Smooth muscle cell (in vitro differentiated cells): ENCODE data around the gene IGFBP1. TPM values are rescaled to one million over a fixed set of nuclear protein-coding genes. Genes with fewer than 3 reads are reported as not detected.

Source experiments
- DNase-seq: peaks from one replicate; lab custom pipeline; 2025; ENCODE audit not compliant: unreplicated experiment; lab: John Stamatoyannopoulos, UW
- H2AFZ ChIP-seq: fragments of 200-600 bp; sonication (generic); 2 replicates; pipeline ENCODE4 v1.6.0; 2016; ENCODE audit warnings: antibody characterized with exemption, low read depth, mild to moderate bottlenecking
- H3F3A ChIP-seq: fragments of 200-600 bp; sonication (generic); 2 replicates; pipeline ENCODE4 v1.6.0; 2017; ENCODE audit warnings: antibody characterized with exemption, low read depth
- H3K27ac ChIP-seq: fragments of 200-600 bp; sonication (generic); 2 replicates; pipeline ENCODE4 v1.5.1; 2016; ENCODE audit warnings: low read depth, mild to moderate bottlenecking
- H3K27me3 ChIP-seq: fragments of 200-600 bp; sonication (generic); 2 replicates; pipeline ENCODE4 v1.6.1; 2016; ENCODE audit warnings: low read depth, mild to moderate bottlenecking
- H3K36me3 ChIP-seq: fragments of 200-600 bp; sonication (generic); 2 replicates; pipeline ENCODE4 v1.5.1; 2016; ENCODE audit warnings: low read depth
- H3K4me1 ChIP-seq: fragments of 200-600 bp; sonication (generic); 2 replicates; pipeline ENCODE4 v1.5.1; 2016; ENCODE audit warnings: low read depth
- H3K4me2 ChIP-seq: fragments of 200-600 bp; sonication (generic); 2 replicates; pipeline ENCODE4 v1.6.0; 2016; ENCODE audit warnings: mild to moderate bottlenecking
- H3K4me3 ChIP-seq: fragments of 200-600 bp; sonication (generic); 2 replicates; pipeline ENCODE4 v1.5.1; 2016; ENCODE audit warnings: mild to moderate bottlenecking
- H3K79me2 ChIP-seq: fragments of 200-600 bp; sonication (generic); 2 replicates; pipeline ENCODE4 v1.6.0; 2016; ENCODE audit warnings: low read depth, mild to moderate bottlenecking
- H3K9ac ChIP-seq: fragments of 200-600 bp; sonication (generic); 2 replicates; pipeline ENCODE4 v1.6.0; 2016; ENCODE audit warnings: low read depth
- H3K9me3 ChIP-seq: fragments of 200-600 bp; sonication (generic); replicated peaks from 2 replicates; pipeline ENCODE4 v1.5.1; 2016; ENCODE audit warnings: low read depth
- H4K20me1 ChIP-seq: fragments of 200-600 bp; sonication (generic); 2 replicates; pipeline ENCODE4 v1.6.0; 2016; ENCODE audit warnings: low read depth
- WGBS: methylation state at CpG from one replicate; pipeline ENCODE4 v1.1.7; 2016; ENCODE audit warnings: low lambda C conversion rate; 5-methylcytosine and 5-hydroxymethylcytosine counted together
- polyA plus RNA-seq: library from polyadenylated mRNA; unstranded; fragments of >200 nt; fragmentation: Nextera tagmentation; extraction: Ambion mirVana; gene quantifications from 2 replicates; pipeline ENCODE4 v1.2.1, GENCODE V29; 2016
- total RNA-seq: library from RNA; depleted of rRNA; stranded (reverse); fragments of >200 nt; gene quantifications from 2 replicates; pipeline ENCODE4 v1.2.3, GENCODE V29; 2014
- TF ChIP-seq, protein P1 (sequence below): fragments of 200-600 bp; sonication (generic); IDR thresholded peaks from 2 replicates; pipeline ENCODE4 v1.5.1; 2017; ENCODE audit warnings: borderline replicate concordance, mild to moderate bottlenecking, antibody characterized with exemption; ENCODE audit not compliant: insufficient read depth, poor library complexity, severe bottlenecking

IGFBP1 gene
- total and polyA plus RNA-seq, 2 experiments from 2014 or later = not detected

DNA sequence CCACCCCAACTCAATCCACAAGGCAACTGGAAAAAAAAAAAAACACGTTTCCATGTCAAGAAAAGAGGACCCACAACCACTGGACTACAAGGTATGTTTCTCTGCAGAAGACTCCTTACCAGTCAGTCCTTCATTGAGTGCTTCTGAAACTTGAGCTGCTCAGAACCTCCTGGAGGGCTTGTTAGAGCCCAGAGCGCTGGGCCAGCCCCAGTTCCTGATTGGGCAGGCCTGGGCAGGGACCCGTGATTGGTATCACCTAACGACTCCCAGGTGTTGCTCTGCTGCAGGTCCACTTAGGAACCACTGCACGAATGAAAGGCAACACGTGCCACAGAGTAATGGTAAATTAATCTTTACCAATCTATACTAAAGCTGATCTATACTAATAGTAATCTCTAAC is 14.9 kb upstream of the IGFBP1 start:
- no peak for DNase-seq
- Histone ChIP-seq H3K9me3 (no peaks in the 10 kb centered on the region), H3K4me3 (no peak overlapping the region), H3F3A (no peaks in the 10 kb centered on the region), H3K27ac (no peak overlapping the region), H3K27me3 (no peaks in the 10 kb centered on the region), H2AFZ (no peak overlapping the region), H3K9ac (no peak overlapping the region), H3K36me3 (no peaks in the 10 kb centered on the region), H3K79me2 (no peaks in the 10 kb centered on the region), H4K20me1 (no peaks in the 10 kb centered on the region), H3K4me2 (no peak overlapping the region), H3K4me1 (no peaks in the 10 kb centered on the region)
- 81% methylated on average over 6 of the region's 6 CpGs for WGBS
- TF ChIP-seq, protein P1, sequence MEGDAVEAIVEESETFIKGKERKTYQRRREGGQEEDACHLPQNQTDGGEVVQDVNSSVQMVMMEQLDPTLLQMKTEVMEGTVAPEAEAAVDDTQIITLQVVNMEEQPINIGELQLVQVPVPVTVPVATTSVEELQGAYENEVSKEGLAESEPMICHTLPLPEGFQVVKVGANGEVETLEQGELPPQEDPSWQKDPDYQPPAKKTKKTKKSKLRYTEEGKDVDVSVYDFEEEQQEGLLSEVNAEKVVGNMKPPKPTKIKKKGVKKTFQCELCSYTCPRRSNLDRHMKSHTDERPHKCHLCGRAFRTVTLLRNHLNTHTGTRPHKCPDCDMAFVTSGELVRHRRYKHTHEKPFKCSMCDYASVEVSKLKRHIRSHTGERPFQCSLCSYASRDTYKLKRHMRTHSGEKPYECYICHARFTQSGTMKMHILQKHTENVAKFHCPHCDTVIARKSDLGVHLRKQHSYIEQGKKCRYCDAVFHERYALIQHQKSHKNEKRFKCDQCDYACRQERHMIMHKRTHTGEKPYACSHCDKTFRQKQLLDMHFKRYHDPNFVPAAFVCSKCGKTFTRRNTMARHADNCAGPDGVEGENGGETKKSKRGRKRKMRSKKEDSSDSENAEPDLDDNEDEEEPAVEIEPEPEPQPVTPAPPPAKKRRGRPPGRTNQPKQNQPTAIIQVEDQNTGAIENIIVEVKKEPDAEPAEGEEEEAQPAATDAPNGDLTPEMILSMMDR = no peak

DNA sequence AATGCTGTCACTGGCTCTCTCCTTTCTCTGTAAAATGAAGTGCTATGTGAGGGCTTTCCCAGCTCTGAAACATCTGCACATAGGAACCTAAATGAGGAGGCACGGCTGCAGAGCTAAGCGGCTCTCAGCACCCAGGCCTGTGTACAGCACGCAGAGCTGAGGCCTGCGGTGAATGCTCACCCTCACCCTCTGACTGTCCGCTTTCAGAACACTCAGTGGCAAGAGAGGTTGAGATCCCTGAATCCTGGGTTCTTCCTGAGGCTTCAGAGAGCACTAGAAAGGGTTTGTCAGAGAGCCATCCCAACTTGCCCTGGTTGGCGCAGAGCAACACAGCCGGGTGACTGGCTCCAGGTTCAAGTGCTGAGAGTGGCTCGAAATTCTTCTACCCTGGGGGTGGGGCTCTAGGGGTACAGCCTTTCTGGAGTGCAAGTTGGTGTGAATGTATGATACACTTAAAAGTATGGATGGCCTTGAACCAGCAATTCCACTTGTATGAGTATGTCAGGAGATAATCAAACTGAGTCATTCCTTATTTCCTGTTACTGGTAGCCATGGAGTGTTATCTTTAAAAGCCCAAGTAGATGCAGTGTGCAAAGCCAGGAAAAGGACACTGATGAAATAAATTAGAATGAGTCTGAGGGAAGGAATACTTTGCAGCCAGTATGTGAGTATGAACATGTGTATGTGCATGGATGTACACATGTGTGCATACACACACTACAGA is 13.7 kb upstream of the IGFBP1 start:
- WGBS = 92% methylated on average over 8 of the region's 8 CpGs
- Histone ChIP-seq H3K4me1 (no peaks in the 10 kb centered on the region), H3K4me3 (no peak overlapping the region), H3F3A (no peaks in the 10 kb centered on the region), H3K9me3 (no peaks in the 10 kb centered on the region), H4K20me1 (no peaks in the 10 kb centered on the region), H3K4me2 (peak overlapping the region; percentile 36), H3K27me3 (no peaks in the 10 kb centered on the region), H2AFZ (no peak overlapping the region), H3K36me3 (no peaks in the 10 kb centered on the region), H3K9ac (no peak overlapping the region), H3K27ac (peak overlapping the region; percentile 60), H3K79me2 (no peaks in the 10 kb centered on the region)
- TF ChIP-seq, protein P1 = no peak
- DNase-seq = no peak

DNA sequence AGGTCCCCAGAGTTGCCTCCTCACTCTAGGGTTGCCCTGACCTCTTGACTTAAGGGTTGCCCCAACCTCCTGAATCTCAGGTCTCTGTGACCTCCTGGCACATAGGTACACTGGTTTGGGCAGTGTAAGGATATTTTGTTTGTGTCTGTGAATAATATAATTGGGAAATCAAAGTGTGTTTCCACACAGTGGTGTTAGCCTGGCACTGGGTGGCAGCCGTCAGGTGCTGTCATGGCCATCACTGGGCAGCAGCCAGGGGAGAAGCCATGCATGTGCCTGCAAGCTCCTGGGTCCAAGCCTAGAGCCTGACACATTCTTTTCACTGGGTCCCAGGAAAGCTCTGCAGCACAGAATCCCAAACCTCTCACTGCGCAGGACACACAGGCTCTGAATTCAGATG is 11.8 kb upstream of the IGFBP1 start:
- Histone ChIP-seq H3K4me3 (no peak overlapping the region), H3K4me2 (no peak overlapping the region), H3K27me3 (no peaks in the 10 kb centered on the region), H3K9ac (no peak overlapping the region), H3K9me3 (no peaks in the 10 kb centered on the region), H4K20me1 (no peaks in the 10 kb centered on the region), H3K27ac (no peak overlapping the region), H3F3A (no peaks in the 10 kb centered on the region), H3K4me1 (no peaks in the 10 kb centered on the region), H2AFZ (no peak overlapping the region), H3K36me3 (no peaks in the 10 kb centered on the region), H3K79me2 (no peaks in the 10 kb centered on the region)
- no peak for DNase-seq
- TF ChIP-seq, protein P1 = no peak
- 100% methylated on average over 2 of the region's 2 CpGs for WGBS
